Activated naive CD4-positive, alpha-beta T cell treated with anti-CD3 and anti-CD28 coated beads, Interleukin-2, amount 50 U/mL, for 72 hours (primary cell): ENCODE measurements around the gene UNC80. TPM values are rescaled to one million over a fixed set of nuclear protein-coding genes. Genes with fewer than 3 reads are reported as not detected.
A peak's percentile ranks its signal among the peaks of the same experiment; 100 is the strongest.

ENCODE experiments used
- ATAC-seq, 2 donors: fragments of 150-1000 bp; cut with Tn5 transposase; 2 replicates each; pipeline ENCODE4 v1.10.0; 2021; ENCODE audit warnings: mild to moderate bottlenecking in 2 of 2, moderate library complexity in 2 of 2
- DNase-seq, 2 donors: peaks; one replicate each; pipeline ENCODE4 v3.0.0; 2021 to 2022; ENCODE audit warnings: low spot score in 2 of 2
- H3K27ac Mint-ChIP-seq, 2 donors: one replicate each; pipeline ENCODE4 v1.8.0; 2022; ENCODE audit warnings: mild to moderate bottlenecking in 2 of 2, mixed read lengths in 2 of 2
- H3K36me3 Mint-ChIP-seq, 2 donors: one replicate each; pipeline ENCODE4 v1.8.0; 2022; ENCODE audit warnings: mixed read lengths in 2 of 2
- H3K9me3 Mint-ChIP-seq, 2 donors: one replicate each; pipeline ENCODE4 v1.8.0; 2022; ENCODE audit warnings: mixed read lengths in 2 of 2
- total RNA-seq, 2 donors: library from RNA; stranded (reverse); gene quantifications; one replicate each; pipeline ENCODE4 v1.2.3, GENCODE V29; 2022

UNC80 gene
- total RNA-seq: not detected

GRCh38 chr2:209771474-209772289 is at the start of gene UNC80:
Gene UNC80, plus strand, starts transcription at chr2:209771832. Its CDS starts 241 bp downstream, at chr2:209772073.
- DNase-seq (peak in 1 of 2 donors; percentile 29), ATAC-seq (no peak)
- no peaks in the 10 kb centered on the region for H3K36me3 Mint-ChIP-seq
- no peak within 1 kb of the TSS for H3K27ac Mint-ChIP-seq
- H3K9me3 Mint-ChIP-seq: no peaks in the 10 kb centered on the region

- no peak overlapping the region for H3K27ac Mint-ChIP-seq
- H3K36me3 Mint-ChIP-seq: no peaks in the 10 kb centered on the region
- H3K9me3 Mint-ChIP-seq: peaks cover 4 to 9% of the 10 kb centered on the region in 2 donors
- no peak for ATAC-seq
- no peak for DNase-seq
Measured at GRCh38 chr2:209726311-209726710, 45.3 kb upstream of the UNC80 start.

- DNase-seq: no peak
- Mint-ChIP-seq H3K27ac (no peak overlapping the region), H3K9me3 (peaks cover 4 to 9% of the 10 kb centered on the region in 2 donors), H3K36me3 (no peaks in the 10 kb centered on the region)
- no peak for ATAC-seq
Measured at GRCh38 chr2:209727077-209727476, 44.6 kb upstream of the UNC80 start.

GRCh38 chr2:209734805-209735204 is 36.8 kb upstream of the UNC80 start:
- no peak for ATAC-seq
- no peak for DNase-seq
- no peak overlapping the region for H3K27ac Mint-ChIP-seq
- no peaks in the 10 kb centered on the region for H3K36me3 Mint-ChIP-seq
- H3K9me3 Mint-ChIP-seq: no peaks in the 10 kb centered on the region

GRCh38 chr2:209741953-209742352 is 29.7 kb upstream of the UNC80 start:
- ATAC-seq (no peak), DNase-seq (no peak)
- no peaks in the 10 kb centered on the region for H3K36me3 Mint-ChIP-seq
- peaks cover 4 to 5% of the 10 kb centered on the region in 2 donors for H3K9me3 Mint-ChIP-seq
- H3K27ac Mint-ChIP-seq: no peak overlapping the region

GRCh38 chr2:209753020-209753419 is 18.6 kb upstream of the UNC80 start:
- Mint-ChIP-seq H3K9me3 (peaks cover 0 to 4% of the 10 kb centered on the region in 2 donors), H3K36me3 (no peaks in the 10 kb centered on the region), H3K27ac (no peak overlapping the region)
- DNase-seq: no peak
- ATAC-seq: no peak

- DNase-seq: no peak
- no peak for ATAC-seq
- Mint-ChIP-seq H3K36me3 (no peaks in the 10 kb centered on the region), H3K9me3 (peaks cover 0 to 4% of the 10 kb centered on the region in 2 donors), H3K27ac (no peak overlapping the region)
Measured at GRCh38 chr2:209757163-209757562, 14.5 kb upstream of the UNC80 start.

- ATAC-seq: no peak
- Mint-ChIP-seq H3K36me3 (no peaks in the 10 kb centered on the region), H3K9me3 (peaks cover 0 to 4% of the 10 kb centered on the region in 2 donors), H3K27ac (no peak overlapping the region)
- no peak for DNase-seq
Measured at GRCh38 chr2:209761566-209761965, 10.1 kb upstream of the UNC80 start.

GRCh38 chr2:209762563-209762962 is 9.1 kb upstream of the UNC80 start:
- DNase-seq (no peak), ATAC-seq (no peak)
- H3K27ac Mint-ChIP-seq: no peak overlapping the region
- no peaks in the 10 kb centered on the region for H3K36me3 Mint-ChIP-seq
- peaks cover 0 to 4% of the 10 kb centered on the region in 2 donors for H3K9me3 Mint-ChIP-seq

- H3K9me3 Mint-ChIP-seq: no peaks in the 10 kb centered on the region
- no peaks in the 10 kb centered on the region for H3K36me3 Mint-ChIP-seq
- no peak overlapping the region for H3K27ac Mint-ChIP-seq
- ATAC-seq (no peak), DNase-seq (no peak)
Measured at GRCh38 chr2:209763106-209763505, 8.5 kb upstream of the UNC80 start.

GRCh38 chr2:209766613-209767012 is 5.0 kb upstream of the UNC80 start:
- Mint-ChIP-seq H3K27ac (no peak overlapping the region), H3K9me3 (no peaks in the 10 kb centered on the region), H3K36me3 (no peaks in the 10 kb centered on the region)
- ATAC-seq (no peak), DNase-seq (no peak)

GRCh38 chr2:209767316-209767715 is 4.3 kb upstream of the UNC80 start:
- DNase-seq: no peak
- no peaks in the 10 kb centered on the region for H3K9me3 Mint-ChIP-seq
- ATAC-seq: no peak
- no peaks in the 10 kb centered on the region for H3K36me3 Mint-ChIP-seq
- no peak overlapping the region for H3K27ac Mint-ChIP-seq

- Mint-ChIP-seq H3K36me3 (no peaks in the 10 kb centered on the region), H3K27ac (no peak overlapping the region)
- DNase-seq: no peak
Measured at GRCh38 chr2:209768557-209768956, 3.1 kb upstream of the UNC80 start.

GRCh38 chr2:209772290-209772685 is 656 bp downstream of the UNC80 start:
- DNase-seq: no peak
- Mint-ChIP-seq H3K36me3 (no peaks in the 10 kb centered on the region), H3K9me3 (no peaks in the 10 kb centered on the region), H3K27ac (no peak overlapping the region)
- no peak for ATAC-seq

More at GRCh38 chr2:209768557-209768956, 3.1 kb upstream of the UNC80 start:
- ATAC-seq: no peak
- no peaks in the 10 kb centered on the region for H3K9me3 Mint-ChIP-seq

- H3K27ac Mint-ChIP-seq: no peak overlapping the region
- no peak for DNase-seq
Measured at GRCh38 chr2:209773377-209773776, 1.7 kb downstream of the UNC80 start.

GRCh38 chr2:209787416-209787815 is 15.8 kb downstream of the UNC80 start:
- H3K9me3 Mint-ChIP-seq: no peaks in the 10 kb centered on the region
- ATAC-seq: no peak
- H3K27ac Mint-ChIP-seq: no peak overlapping the region
- no peaks in the 10 kb centered on the region for H3K36me3 Mint-ChIP-seq
- no peak for DNase-seq

More at GRCh38 chr2:209773377-209773776, 1.7 kb downstream of the UNC80 start:
- H3K9me3 Mint-ChIP-seq: no peaks in the 10 kb centered on the region
- H3K36me3 Mint-ChIP-seq: no peaks in the 10 kb centered on the region
- no peak for ATAC-seq

GRCh38 chr2:209788925-209789324 is 17.3 kb downstream of the UNC80 start:
- DNase-seq (no peak), ATAC-seq (no peak)
- no peak overlapping the region for H3K27ac Mint-ChIP-seq
- no peaks in the 10 kb centered on the region for H3K9me3 Mint-ChIP-seq
- H3K36me3 Mint-ChIP-seq: no peaks in the 10 kb centered on the region

- no peak overlapping the region for H3K27ac Mint-ChIP-seq
- no peaks in the 10 kb centered on the region for H3K36me3 Mint-ChIP-seq
- no peak for ATAC-seq
- no peak for DNase-seq
- no peaks in the 10 kb centered on the region for H3K9me3 Mint-ChIP-seq
Measured at GRCh38 chr2:209790066-209790728, 18.6 kb downstream of the UNC80 start.
